HG03520 (cell line): ENCODE measurements around the gene MYMK.

ENCODE experiments used
- ATAC-seq: cut with Tn5 transposase; IDR thresholded peaks from one replicate; pipeline ENCODE4 v1.9.1; 2021; ENCODE audit warnings: mild to moderate bottlenecking, moderate library complexity; ENCODE audit not compliant: unreplicated experiment

Gene MYMK

GRCh38 chr9:133505901-133506652 lies 18.7 kb downstream of the MYMK start:
- ATAC-seq, result no peak

DNA sequence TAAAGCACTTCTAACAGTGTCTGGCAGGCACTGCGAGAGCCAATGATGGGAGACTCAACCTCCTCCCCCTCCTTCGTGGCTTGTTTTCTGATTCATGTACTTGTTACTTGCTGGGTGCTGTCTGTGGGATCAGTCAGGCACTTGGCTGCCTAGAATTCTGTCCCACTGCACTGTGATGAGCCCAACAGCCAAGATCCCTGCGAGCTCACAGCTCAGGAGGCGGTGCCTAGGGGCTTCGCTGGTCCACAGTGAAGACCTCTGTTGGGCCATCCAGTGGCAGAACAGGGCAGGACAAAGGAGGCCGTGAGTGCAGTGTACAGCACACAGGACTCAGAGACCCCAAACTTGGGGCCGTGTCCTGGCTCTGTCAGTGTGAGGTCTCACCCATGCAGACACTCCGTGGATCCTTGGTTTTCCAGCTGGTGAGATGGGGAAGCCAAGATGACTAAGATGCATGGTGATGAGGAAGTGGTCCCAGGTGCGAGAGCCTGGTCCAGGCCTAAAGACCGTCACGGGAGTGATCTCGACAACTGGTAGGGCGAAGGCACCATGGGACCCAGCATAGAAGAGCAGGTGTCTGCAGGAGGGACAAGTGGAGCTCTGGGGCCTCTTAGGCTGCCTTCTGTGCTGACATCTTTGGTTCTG lies 19.5 kb downstream of the MYMK start:
- no peak for ATAC-seq

DNA sequence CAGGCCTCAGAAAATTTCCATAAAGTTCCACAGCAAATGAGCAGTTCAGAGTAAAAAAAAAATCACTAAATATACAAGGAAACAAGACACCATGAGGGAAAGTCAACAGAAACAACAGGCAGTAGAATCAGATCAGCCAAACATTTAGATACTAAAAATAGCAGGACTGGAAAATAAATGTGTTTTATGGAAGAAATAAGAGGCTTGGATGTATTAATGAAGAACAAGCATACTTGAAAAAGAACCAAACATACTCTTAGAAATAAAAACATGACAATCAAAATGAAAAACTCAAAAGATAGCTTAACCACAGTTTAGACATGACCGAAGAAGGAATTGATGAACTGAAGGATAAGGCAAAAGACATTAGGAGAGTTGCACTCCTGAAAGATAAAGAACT lies 22.6 kb downstream of the MYMK start:
- no peak for ATAC-seq

DNA sequence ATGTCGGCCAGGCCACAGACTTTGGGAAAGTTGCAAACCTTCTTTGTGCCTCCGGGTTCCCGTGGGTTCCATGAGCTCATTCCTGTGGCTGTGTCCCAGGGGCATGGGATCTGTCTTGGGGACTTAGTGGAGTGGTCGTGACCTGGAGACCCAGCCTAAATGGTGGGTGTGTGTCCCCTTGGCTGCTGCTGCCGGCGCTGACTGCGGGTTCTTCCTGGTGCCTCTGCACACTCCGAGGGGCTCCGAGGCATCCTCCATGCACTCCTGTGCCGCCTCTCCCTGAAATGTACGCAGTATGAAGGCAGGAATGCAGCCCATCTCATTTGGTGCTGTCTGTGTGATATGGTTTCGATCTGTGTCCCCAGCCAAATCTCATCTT lies 24.9 kb downstream of the MYMK start:
- no peak for ATAC-seq

DNA sequence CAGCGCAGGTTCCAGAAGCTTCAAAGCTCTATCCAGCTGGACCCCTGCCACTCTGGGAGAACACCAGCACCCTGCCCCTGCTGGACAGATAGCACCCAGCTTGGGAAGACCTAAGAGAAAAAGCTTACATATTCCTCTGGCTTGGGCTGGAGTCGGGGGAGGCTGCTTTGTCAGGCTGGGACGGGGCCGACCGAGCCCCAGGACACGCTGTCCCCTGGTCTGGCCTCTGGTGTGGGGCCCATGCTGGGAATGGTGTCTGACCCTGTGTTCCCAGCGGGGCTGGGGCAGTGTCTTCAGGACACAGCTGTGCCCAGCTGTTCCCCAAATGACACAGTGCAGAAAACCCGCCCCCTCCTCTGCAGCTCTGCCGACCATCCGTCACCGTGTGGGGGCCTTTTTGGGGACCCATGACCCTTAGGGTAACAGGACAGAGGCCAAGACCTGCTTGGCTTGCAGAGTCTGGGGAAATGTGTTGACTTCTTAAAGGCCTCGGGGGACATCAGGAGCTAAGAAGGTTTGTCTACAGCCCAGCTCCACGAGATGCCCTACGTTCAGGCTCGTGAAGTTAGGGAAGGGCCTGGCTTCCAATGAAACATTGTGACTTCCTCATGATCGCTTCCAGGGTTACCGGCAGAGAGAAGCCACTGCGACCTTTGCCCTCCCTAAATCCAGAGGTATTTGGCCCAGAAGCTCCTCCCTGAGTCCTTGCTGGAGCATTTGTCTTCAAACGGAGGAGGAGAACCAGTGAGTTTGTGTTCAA lies 25.4 kb downstream of the MYMK start:
- no peak for ATAC-seq

- no peak for ATAC-seq
These were observed 27.6 kb downstream of the MYMK start for GRCh38 chr9:133496861-133497842.

DNA sequence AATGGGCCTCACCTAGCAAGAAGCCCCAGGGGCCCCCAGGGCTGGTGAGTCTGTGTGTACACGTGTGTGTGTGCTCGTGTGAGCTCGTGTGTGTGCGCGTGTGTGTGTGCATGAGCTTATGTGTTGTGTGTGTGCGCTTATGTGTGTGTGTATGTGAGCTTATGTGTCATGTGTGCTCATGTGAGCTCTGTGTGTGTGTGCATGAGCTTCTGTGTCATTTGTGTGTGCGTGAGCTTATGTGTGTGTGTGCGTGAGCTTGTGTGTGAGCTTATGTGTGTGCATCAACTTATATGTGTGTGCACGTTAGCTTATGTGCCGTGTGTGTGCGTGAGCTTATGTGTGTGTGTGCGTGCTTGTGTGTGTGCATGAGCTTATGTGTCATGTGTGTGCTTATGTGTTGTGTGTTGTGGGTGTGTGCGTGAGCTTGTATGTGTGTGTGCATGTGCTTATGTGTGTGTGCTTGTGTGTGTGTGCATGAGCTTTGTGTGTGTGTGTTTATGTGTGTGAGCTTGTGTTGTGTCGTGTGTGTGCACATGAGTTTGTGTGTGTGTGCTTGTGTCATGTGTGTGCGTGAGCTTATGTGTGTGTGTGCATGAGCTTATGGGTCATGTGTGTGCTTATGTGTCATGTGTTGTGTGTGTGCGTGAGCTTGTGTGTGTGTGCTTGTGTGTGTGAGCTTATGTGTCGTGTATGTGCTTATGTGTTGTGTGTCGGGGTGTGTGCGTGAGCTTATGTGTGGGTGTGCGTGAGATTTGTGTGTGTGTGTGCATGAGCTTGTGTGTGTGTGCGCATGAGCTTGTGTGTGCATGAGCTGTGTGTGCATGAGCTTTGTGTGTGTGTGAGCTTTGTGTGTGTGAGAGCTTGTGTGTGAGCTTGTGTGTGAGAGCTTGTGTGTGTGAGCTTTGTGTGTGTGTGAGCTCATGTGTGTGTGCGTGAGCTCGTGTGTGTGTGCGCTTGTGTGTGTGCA lies 29.1 kb downstream of the MYMK start:
- no peak for ATAC-seq

DNA sequence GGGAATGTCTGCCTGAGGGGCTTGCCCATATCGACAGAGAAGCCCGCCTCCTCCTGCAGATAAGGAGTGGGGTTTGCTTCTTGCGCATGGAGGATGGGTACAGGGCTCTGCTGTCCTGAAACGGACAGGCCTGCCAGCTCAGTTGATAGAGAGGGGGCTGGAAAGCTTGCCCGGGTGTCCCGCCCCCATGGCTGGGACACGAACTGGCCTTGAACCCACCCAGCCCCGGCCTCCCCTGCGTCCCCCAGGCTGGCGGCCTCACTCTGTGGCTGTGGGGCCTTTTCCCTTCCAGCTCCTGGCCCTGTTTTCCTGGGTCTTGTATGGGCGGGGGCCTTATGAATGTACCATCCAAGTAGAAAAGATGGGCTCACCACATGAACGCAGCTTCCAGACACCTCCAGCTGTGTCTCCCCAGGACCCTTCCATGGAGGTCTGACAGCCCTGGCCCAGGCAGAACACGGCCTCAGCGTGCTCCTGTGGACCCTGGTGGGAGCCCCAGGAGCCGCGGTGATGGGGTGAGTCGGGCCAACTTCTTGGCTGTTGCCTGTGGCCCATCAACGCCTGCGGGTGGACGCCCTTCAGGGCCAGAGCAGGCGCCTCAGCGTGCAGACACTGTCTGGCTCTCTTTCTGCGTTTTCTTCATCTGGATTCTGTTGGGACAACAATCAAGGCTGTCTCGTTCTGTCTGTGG lies 30.0 kb downstream of the MYMK start:
- no peak for ATAC-seq

DNA sequence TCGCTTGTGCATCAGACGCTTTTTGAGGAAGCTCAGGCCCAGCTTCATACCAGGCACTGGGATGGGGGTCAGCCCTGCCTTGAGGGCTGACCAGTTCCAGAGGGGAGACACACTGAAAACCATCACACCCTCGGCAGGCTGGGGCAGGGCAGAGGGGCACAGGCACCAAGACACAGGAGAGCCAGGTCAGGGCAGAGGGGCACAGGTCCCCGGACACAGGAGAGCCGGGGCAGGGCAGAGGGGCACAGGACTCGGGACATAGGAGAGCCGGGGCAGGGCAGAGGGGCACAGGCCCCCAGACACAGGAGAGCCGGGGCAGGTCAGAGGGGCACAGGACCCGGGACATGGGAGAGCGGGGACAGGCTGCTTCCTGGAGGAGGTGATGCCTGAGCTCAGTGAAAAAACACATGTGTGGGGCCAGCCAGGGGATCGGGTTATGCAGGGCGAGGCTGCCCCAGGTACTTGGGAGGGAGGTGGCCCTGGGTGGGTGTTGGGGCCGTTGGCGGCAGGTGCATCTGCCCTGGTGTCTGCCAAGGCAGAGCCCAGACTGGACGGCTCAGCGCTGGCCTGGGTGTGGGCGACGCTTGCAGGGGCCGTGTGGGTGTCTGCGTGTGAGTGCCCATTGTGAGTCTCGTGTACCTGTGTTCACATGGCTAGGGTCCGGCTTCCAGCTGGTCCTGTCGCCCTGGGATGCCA lies 30.8 kb downstream of the MYMK start:
- no peak for ATAC-seq

DNA sequence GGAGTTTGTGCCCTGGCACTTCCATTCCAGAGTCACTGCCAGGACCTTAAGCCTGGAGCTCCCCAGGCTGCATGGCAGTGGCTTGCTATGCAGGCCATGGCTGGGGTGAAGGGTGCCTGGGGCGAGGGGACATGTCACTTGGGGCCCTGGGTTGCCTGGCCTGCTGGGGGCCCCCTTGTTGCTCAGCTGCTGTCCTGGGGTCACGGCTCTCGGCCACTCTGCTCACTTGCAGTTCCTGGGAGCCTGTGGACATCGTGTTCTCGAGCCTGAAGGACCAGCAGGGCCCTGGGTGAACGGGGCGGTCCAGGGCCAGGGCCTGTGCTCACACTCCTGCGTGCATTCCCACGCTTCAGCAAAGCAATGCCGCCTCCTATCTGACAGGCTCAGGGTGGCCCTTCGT lies 31.3 kb downstream of the MYMK start:
- ATAC-seq, result no peak

- ATAC-seq, result no peak
These were observed 32.4 kb downstream of the MYMK start for GRCh38 chr9:133492061-133493021.

DNA sequence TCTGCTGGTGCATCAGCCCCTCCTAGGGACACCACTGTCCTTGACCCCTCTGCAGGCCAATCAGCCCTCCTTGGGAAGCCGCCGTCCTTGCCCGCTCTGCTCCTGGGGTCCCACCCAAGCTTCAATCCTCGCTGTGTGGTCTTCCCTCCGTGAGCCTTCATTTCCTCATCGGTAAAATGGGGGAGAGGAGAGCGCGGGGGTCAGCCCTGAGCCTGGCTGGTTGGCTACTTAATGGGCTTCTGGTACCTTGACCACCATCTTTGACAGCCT lies 33.2 kb downstream of the MYMK start:
- ATAC-seq, result no peak

GRCh38 chr9:133490865-133491655 lies 33.7 kb downstream of the MYMK start:
- ATAC-seq, result no peak

DNA sequence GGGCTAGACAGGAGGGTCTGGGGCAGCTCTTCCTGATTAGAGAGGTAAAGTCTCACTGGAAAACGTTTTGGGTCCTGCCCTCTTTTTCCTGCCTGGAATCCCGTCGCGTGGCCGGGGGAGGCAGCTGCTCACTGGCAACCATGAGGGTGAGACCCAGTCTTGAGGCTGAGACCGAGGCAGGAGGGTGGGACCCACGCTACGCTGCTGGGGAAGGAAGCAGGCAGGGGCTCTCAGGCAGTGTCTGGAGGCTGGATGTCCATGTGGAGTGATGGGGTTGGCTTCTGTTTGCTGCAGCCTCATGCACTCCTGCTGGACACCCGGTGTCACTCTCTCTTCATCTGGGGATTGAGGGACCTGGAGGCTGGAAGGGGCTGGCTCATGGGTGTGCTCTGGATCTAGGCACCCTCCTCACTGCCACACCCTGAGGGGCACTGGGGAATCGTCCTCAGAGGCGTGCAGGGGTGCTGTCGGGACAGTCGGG lies 34.5 kb downstream of the MYMK start:
- ATAC-seq, result no peak

DNA sequence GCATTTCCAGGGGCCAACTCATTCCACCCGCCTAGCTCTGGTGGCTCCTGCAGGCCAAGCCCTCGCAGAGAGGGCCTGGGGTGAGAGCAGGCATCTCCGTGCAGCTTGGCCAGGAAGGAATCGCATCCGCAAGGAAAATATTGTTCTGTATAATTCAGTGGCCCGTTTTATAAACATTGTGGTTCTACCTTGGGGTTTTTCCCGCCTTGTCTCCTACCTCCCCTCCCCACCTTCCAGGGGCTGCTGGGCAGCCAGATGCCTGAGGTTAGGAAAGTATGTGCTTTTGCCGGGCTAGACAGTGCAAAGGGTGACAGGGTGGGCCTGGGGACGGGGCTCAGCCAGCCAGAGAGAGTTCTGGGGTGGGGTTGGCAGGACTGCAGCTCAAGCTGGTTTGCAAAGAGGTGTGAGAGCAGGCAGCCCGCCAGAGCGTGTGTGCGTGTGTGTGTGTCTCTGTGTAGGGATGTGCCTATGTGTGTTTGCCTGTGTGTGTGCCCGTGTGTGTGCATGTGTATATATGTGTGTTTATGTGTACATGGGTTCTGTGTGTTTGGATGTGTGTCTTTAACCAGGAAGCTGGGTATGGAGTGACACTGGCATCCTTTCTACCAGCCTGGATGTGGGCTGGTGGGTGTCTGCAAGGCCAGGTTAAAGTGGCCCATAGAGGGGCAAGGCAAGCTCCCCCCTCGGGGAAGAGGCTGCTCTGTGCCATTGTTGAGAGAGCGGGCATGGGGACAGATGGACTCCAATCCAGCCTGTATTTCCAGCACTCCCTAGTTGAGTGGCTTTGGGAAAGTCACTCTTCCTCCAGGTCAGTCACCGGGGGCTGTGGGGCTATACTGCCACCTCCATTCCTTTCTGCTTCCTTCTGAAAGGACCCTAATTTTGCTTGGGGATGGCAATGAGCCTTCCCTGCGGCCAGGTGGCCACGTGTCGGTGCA lies 35.2 kb downstream of the MYMK start:
- no peak for ATAC-seq
